GM21717 (cell line): ENCODE measurements around the gene COLEC12.
A peak's percentile ranks its signal among the peaks of the same experiment; 100 is the strongest.
"Not testable (repeated sequence)": the region's sequence is repeated elsewhere in the genome, so short reads cannot be mapped to it uniquely, and the experiment has no call there.

Source experiments
- ATAC-seq: cut with Tn5 transposase; IDR thresholded peaks from one replicate; pipeline ENCODE4 v1.9.1; 2021; ENCODE audit warnings: mild to moderate bottlenecking, moderate library complexity; ENCODE audit not compliant: unreplicated experiment

COLEC12 gene

DNA sequence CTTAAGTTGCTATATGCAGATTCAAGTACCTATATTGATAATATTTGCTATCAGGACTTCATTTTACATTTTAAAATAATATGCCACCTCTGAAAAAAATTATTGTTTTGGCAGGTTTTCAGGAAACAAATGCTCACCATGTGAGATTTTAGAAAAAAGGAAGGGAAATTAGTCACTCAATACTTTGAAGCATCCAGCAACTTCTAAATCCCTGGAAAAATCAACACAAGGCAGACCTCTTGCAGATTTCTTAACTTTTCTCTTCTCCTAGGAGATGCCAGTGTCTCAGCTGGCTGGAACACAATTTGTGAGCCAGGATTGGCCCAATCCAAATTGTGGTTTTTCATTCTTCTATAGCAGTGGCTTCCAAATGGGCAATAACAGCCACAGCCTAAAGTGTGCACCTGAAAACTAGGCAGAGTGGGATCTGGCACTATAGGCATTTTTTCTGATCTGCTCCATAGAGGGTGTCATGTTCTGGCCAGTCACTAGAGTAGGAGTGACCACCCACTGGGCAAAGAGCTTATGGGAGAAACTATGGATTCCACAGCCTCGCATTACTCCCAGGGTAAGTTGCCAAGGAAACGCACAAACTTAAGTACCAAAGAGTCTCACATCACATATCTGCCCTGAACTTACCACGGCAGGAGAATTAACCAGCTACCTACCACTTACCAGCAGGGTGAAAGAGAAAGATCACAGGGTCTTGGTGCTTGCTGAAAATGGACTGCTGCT is 204.6 kb downstream of the COLEC12 start:
- ATAC-seq, result no peak

DNA sequence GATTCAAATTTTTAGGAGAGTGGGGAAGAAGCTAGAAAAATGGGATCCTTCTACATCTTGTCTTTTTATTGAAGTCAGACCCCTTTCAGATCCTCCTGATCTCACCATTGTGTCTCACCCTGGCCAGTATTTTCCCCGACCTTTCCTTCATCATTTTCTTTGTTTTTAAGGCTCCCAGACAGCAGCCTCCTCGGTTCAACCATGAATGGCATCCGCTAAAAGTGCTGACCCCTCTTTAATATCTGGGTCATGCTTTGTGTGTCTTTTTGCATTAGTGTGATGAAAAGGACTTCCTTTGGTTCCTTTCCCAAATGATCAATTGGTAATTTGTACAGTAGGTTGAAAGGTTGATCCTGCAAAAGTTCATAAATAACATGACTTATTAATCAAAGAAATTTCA is 205.9 kb downstream of the COLEC12 start:
- no peak for ATAC-seq

DNA sequence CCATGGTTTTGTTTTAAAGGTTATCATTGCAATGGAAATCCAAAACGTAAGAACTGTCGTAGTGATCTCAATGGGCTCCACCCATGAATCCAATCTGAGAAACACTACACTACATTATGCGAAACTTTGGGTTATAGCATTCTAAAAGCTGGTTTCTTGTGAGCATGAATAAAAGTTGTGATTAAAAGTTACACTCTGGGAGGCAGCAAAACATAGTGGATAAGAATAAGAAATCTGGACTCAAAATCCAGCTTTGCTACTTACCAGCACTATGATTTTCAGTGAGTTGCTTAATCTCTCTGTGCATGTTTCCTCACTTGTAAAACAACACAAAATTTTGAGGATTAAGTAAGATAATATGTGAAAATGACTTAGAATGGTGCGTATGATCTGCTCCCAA is 207.0 kb downstream of the COLEC12 start:
- ATAC-seq, result no peak

DNA sequence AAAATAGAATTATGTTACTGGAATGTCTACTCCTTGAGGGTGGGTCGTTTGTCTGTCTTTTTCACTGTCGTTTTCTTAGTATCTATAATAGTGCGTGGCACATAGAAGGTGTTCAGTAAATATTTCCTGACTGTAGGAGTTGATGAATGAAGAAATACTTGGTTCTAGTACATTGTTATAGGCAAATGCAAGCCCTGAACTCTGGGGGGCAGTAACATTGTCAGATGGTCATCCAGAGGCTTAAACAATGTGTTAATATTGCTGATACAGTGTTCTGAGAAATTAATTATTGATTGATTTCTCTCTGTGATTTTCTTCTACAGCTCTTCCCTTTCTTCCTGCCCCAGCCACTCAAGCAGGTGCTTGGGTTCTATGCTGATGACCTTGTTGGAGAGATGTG is 208.2 kb downstream of the COLEC12 start:
- no peak for ATAC-seq

DNA sequence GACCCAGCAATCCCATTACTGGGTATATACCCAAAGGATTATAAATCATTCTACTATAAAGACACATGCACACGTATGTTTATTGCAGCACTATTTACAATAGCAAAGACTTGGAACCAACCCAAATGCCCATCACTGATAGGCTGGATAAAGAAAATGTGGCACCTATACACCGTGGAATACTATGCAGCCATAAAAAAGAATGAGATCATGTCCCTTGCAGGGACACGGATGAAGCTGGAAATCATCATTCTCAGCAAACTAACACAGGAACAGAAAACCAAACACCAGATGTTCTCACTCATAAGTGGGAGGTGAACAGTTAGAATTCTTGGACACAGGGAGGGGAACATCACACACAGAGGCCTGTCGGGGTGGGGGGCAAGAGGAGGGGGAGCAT is 210.5 kb downstream of the COLEC12 start:
- ATAC-seq, result not testable (repeated sequence)

DNA sequence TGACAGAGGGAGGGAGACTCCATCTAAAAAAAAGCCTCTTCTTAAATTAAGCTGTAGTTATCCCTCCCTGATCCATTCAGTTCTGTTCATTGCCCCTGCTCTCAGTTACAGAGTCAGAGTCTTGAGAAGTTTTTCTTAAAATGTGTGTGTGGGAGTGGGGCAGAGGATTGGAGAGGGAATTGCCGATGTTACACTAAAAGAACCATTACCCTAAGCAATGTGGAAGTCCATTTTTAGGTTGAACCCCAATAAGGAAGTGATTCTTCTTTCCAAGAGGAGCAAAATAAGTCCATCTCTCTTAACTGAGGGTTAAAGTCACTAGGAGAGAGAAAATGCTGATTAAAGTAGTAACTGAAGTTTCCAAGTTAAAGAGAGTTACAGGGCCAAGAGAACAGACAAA is 211.5 kb downstream of the COLEC12 start:
- no peak for ATAC-seq

DNA sequence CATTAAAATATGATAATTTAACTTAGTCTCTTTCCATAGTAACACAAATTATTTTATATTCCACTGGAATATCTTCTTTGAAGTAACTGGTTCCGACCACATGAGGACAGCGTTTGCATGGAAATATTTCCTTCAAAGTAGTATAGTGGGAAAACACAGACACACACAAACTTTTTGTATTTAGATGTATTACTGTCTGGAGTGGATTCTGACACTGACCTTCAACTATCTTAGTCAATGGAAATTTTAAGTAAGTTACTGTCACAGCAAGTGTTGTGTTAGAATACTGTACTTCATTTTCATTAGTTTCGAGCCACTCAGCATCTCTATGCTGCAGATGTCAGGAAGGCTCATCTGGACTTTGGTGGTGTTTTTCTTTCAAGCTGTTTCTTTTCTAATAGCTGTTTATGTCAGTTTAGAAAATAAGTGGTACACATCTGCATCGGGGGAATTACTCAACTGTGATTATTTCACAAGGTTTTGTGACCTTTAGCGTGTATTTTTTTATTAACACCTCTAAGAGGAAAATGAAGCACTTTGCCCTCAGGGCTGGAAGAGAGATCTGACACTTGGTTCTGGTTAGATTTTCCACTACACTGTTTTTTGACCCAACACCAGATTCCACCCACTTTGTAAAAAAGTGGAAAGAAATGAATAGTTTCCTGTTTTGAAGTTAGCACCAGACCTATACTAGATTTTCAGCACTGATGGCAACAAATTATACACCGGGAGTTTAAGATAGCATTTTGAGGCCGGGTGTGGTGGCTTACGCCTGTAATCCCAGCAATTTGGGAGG is 213.8 kb downstream of the COLEC12 start:
- ATAC-seq, result no peak

DNA sequence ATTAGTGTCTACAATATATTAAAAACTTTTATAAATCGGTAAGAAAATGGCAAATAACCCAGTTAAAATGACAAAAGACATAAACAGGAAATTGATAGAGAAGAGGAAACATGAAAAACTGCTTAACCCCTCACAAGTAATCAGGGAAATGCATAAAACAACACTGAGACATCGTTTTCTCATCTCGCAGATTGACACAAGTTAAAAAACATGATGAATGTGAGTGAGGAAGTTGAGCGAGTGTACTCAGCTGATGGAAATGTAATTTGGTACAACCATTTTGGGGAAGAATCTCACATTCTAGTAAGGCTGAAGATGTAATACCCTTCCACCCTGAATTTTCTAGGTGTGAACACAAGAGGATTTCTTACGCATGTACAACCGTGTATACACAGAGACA is 214.7 kb downstream of the COLEC12 start:
- ATAC-seq, result no peak

DNA sequence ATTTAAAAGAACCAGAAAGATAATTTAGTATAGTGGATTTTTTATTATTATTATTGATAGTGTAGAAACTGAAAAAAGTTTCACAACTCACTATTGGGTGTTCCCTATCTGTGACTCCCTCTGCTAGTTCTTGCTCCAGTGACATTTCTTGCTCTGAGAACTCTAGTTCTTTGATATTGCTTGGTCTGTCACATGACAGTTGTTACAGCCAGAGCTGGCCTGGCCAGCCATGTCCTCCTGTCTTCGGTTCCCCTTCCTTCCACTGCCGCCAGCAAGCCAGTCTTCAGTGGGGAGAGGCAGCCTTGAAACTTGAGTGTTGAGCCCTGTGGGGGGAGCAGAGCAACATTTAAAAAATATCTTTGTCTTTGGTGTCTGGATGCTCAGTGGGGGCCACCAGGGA is 225.0 kb downstream of the COLEC12 start:
- no peak for ATAC-seq

DNA sequence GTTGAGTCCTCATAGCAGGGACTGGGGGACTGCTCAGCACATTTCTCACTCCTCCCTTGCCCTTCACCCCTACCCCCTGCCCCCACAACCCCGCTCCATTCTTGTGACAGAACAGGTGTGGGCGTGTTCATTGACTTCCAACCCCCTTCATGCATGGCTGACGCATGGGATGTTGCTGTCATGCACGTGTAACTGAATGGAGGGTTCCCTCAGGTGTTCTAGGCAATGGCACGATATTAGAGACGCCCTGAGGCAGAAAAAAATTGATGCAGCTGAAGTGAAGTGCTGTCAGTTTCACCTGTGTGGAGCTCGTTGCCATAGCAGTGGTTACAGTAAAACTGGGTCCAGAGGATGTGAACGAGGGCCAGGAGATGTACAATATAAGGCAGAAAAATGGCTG is 226.2 kb downstream of the COLEC12 start:
- ATAC-seq, result no peak

DNA sequence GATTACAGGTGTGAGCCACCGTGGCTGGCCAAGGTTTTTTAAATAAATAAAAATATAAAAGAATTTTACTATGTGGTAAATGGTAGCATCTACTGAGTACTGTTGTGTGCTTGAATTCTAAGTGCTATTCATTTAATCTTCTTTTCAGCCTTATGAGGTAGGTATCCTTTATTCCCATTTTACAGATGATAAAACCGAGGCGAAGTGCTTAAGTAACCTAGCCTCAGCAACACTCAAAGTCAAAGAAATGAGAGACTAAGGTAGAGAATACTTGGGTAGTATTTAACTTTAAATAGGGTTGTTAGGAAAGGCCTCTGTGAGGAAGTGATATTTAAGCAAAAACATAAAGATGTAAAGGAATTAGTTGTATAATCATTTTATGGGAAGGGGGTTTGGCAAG is 227.0 kb downstream of the COLEC12 start:
- ATAC-seq, result no peak

DNA sequence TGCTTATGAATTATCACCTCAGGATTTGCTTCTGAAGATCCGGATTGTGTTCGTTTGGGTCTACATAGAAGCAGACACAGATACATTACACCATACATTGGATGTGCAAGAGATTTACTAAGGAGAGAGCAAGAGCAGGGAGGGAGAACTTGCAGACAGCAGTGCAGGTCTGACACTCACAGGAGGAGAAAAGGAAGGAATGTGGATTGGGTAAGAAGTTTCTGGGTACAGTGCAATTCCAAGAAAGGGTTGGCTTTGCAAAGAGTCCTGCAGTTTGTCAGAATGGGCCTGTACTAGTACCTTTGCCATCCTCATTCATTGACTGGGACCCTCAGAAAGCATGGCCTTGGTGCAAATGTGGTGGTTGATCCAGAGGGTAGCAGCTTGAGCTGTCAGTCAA is 227.9 kb downstream of the COLEC12 start:
- ATAC-seq, result no peak

DNA sequence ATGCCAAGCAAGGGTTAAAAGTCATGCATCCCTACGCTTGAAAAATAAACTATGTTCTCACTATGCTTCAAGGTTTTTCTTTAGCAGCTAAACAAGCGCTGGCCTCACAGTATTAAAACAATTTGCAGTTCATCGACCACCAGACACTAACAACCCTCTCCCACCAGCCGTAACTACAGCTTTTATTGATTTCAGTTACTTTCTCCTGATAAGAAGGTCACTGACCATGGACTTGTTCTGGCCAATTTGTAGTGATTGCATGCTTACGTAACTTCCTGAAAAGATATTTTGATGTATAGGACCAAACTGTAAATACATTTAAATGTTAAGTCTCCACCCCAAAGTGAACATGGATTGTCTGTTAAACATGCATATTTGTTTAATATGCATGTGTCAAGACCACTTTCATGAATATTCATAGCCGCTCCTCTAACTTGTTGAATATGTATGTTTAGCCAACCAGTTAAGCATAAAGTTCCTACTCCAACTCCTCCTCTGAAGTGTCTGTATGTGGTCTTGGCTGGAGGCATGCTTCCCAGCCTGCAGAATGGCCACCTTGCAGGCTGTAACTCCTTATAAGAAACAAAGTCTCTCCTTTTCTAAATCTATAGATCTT is 230.9 kb downstream of the COLEC12 start:
- ATAC-seq, result no peak

DNA sequence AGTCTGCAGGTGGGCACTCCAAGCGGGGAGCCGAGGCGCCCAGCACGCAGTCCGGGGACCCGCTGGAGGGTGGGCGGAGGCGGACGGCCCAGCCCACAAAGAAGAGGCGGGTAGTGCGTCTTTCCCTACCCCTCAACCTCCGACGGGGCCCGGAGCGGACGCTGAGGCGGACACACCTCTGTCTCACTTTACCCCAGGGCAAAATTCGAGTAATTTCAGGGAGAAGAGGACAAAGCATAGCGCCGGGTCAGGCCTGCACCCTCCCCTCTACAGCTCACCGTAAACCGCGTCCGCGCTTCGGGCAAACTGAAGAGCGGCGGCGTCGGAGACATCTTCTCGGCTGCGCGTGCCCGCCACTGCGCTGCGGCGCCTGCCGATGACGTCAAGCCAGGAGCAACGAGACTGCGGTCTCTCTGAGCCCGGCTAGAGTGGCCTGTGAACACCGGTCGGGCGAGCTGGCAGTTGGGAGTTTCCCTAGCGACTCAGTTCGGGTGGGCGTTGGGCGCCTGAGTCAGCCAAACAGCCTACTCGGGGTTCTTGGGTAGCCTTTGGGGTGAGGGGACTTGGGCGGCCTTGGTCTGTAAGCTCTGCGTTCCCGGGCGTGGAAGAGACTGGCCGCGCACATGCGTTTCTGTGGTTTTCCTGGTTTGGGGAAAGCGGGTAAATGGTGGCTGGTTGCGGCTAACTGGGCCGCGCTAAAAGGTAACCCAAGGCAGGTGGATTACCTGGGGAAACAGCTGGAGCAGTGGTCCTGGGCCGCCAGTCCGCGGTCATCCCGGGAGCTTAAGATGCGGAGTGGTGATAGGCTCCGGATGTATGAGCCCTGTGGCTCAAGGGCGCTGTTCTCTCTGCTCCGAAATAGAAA is 232.6 kb downstream of the COLEC12 start, which contains the start of gene THOC1:
Gene THOC1, minus strand, starts transcription at position 360 of the 865 bp plus-strand sequence. Its CDS starts 28 bp downstream, at position 332.
- peak; percentile 91 for ATAC-seq

DNA sequence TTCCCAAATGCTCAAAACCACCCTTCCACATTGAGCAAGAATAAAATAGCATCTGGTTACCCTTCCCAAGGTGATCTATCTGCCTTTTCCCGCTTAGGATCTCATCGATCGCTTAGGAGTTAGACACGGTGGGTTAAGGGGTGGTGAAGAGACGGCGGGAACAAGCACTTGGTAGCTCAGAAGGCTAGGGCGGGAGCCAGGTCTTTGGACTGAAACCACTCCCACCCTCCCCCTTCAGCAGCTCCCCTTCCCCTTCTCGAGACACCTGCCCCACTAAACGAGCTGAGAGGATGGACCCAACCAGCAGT is 233.2 kb downstream of the COLEC12 start:
- peak; percentile 22 for ATAC-seq
